GM10847 (cell line): ENCODE results near the gene CITED4.

Experiments
- POLR2A ChIP-seq: IDR thresholded peaks from 2 replicates; pipeline ENCODE4 v1.6.1; 2011; ENCODE audit not compliant: insufficient read length; ENCODE audit errors: extremely low read depth

The CITED4 gene

DNA sequence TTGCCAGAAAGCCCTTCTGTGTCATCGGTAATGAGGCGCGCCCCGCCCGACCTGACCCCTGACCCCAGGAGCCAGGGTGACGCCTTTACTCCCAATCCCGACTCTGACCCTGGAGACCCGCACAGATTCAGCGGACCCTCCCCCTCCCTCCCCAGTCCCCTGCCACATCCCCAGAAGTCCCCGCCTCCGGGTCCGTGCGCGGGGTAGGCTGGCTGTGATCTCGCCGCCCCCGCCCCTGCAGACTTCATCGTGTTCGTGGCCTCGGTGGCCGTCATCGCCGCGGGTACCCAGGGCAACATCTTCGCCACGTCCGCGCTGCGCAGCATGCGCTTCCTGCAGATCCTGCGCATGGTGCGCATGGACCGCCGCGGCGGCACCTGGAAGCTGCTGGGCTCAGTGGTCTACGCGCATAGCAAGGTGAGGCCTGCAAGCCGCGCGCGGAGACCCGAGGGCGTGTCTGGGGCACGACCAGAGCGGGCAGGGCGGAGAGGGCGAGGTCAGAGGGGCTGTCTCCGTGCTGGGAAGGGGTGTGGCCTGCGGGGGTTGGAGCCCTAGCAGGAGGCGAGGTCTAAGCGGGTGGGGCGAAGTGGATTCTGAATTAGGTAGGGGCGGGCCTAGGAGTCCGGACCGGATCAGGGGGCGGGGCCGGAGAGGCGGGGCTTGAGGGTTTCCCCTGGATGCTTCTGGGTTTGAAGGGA, 43.8 kb downstream of the CITED4 start:
- no peak for TF ChIP-seq POLR2A

DNA sequence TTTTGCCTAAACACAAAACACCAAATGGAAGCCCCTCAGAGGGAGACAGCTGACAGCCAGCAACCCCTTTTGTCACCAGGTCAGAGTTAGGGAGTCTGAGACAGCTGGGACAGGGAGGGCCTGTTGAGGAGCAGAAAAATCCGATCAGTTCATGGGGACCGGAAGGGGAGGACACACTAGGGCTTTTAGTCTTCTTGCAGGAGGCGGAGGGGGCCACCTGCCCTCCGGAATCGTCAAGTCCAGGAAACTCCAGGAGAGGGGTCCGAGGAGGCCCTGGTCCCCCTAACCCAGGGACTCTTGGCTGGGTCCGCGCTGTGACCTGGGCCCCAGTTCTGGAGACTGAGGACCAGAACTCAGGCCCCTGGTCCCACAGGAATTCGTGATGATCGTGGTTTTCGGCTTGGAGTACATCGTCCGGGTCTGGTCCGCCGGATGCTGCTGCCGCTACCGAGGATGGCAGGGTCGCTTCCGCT, 44.3 kb downstream of the CITED4 start:
- no peak for TF ChIP-seq POLR2A

DNA sequence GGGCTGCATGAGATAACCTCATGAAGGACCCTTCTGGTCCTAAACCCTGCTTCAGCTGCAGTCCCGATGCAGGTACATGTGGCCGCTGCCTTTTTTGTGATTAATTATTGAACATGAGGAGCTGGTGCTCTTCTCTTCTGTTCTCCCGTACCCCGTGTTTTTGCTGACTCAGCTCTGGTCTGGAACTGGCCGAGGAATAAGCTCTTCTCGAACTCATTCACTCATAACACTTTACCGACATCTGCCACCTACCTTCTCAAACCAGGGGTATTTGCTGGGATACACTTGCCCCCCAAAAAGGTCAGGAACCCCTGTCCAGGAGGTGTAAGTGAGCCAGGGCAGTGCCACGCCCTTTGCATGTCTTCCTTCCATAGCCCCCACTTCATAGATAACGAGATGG, 46.7 kb downstream of the CITED4 start:
- TF ChIP-seq POLR2A = no peak
